ENCODE measurements around the gene SCIN.

Gene SCIN

GRCh38 chr7:12582362-12582761 is 11.8 kb downstream of the SCIN start:
- peaks cover 18% of the 10 kb centered on the region for H3K27me3 Mint-ChIP-seq (ENCODE audit: low read depth)

GRCh38 chr7:12583176-12583575 is 12.7 kb downstream of the SCIN start:
- Mint-ChIP-seq H3K4me1 (ENCODE audit: low read depth) (no peaks in the 10 kb centered on the region), H3K27ac (no peak overlapping the region), H3K36me3 (ENCODE audit: low read depth) (no peaks in the 10 kb centered on the region), H3K27me3 (ENCODE audit: low read depth) (peaks cover 18% of the 10 kb centered on the region), H3K9me3 (no peaks in the 10 kb centered on the region), H3K4me3 (no peak overlapping the region)

More at GRCh38 chr7:12582362-12582761, 11.8 kb downstream of the SCIN start:
- Mint-ChIP-seq H3K4me1 (ENCODE audit: low read depth) (no peaks in the 10 kb centered on the region), H3K36me3 (ENCODE audit: low read depth) (no peaks in the 10 kb centered on the region), H3K9me3 (no peaks in the 10 kb centered on the region), H3K4me3 (no peak overlapping the region), H3K27ac (no peak overlapping the region)

DNA sequence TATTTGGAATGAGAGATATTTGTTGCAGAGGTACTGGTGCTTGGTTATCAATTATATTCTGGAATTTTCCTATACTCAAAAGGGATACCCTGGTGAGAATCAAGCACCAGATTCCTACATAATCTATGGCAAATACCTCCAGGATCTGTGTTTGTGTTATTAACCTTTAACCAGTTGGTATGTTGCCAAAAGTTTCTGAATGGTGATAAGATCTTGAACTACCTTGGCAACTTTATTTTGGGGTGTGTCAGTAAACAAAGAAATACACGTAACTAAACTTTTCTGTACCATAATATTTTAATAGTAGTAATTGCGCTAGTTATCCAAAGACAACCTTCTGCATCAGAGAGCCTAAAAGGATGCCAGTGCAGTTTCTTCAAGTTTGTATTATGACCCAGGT is 13.4 kb downstream of the SCIN start:
- no peaks in the 10 kb centered on the region for H3K9me3 Mint-ChIP-seq
- H3K27me3 Mint-ChIP-seq (ENCODE audit: low read depth) = peaks cover 16% of the 10 kb centered on the region
- no peaks in the 10 kb centered on the region for H3K4me1 Mint-ChIP-seq (ENCODE audit: low read depth)
- no peaks in the 10 kb centered on the region for H3K36me3 Mint-ChIP-seq (ENCODE audit: low read depth)
- H3K27ac Mint-ChIP-seq = no peak overlapping the region
- no peak overlapping the region for H3K4me3 Mint-ChIP-seq

DNA sequence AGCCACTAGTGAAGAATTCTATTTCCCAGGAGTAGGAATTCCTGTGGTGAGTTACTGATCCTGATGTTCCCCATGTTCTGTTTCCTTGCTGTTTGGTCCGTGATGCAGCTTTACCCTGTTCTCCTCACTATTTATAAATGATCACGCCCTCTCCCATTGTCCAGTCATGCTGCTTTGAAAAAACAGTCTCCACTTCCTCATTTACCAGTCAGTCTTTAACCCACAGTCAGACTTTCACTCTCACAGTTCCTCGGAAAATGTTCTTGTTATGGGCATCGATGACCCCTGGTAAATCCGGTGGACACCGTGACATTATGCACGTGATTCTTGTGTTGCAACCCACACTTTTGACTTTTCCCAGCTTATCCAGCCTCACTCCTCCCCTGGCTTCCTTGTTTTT is 14.4 kb downstream of the SCIN start:
- Mint-ChIP-seq H3K9me3 (no peaks in the 10 kb centered on the region), H3K4me1 (ENCODE audit: low read depth) (no peaks in the 10 kb centered on the region), H3K27me3 (ENCODE audit: low read depth) (peaks cover 14% of the 10 kb centered on the region), H3K36me3 (ENCODE audit: low read depth) (no peaks in the 10 kb centered on the region), H3K4me3 (no peak overlapping the region), H3K27ac (no peak overlapping the region)

DNA sequence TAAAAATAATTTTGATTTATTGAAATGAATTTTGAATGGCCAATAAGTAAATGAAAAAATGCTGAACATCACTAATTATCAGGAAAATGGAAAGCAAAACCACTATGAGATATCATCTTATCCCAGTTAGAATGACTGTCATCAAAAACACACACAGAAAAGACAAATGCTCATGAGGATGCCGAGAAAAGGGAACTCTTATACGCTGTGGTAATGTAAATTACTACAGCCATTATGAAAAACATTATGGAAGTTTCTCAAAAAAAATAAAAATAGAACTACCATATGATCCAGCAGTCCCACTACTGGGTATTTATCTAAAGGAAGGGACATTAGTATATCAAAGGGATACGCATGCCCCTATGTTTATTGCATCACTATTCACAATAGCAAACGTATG is 15.8 kb downstream of the SCIN start:
- Mint-ChIP-seq H3K4me1 (ENCODE audit: low read depth) (no peaks in the 10 kb centered on the region), H3K36me3 (ENCODE audit: low read depth) (no peaks in the 10 kb centered on the region), H3K27me3 (ENCODE audit: low read depth) (peaks cover 14% of the 10 kb centered on the region), H3K27ac (no peak overlapping the region), H3K9me3 (no peaks in the 10 kb centered on the region), H3K4me3 (no peak overlapping the region)

- Mint-ChIP-seq H3K27me3 (ENCODE audit: low read depth) (peaks cover 14% of the 10 kb centered on the region), H3K4me3 (no peak overlapping the region), H3K27ac (no peak overlapping the region)
Measured at GRCh38 chr7:12588259-12588904, 17.9 kb downstream of the SCIN start.

DNA sequence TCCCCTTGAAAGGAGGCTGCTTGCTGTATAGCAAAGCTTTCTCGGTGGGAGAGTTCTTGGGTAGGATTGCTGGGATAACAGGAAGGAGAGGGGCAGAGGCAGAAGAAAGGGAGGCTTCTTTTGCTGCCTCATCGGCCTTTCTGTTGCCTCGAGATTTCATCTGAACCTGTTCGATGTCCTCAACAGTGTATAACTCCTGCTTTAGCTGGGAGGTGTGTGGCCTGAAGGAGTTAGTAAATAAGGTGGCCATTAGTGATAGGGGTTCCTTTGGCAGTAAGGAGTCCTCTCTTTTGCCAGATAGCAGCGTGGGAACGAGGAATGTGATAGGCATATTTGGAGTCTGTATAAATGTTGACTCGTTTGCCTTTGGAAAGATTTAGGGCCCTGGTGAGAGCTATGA is 20.0 kb downstream of the SCIN start:
- Mint-ChIP-seq H3K36me3 (ENCODE audit: low read depth) (no peaks in the 10 kb centered on the region), H3K27me3 (ENCODE audit: low read depth) (peaks cover 6% of the 10 kb centered on the region), H3K4me3 (no peak overlapping the region), H3K4me1 (ENCODE audit: low read depth) (no peaks in the 10 kb centered on the region), H3K27ac (no peak overlapping the region), H3K9me3 (no peaks in the 10 kb centered on the region)

More at GRCh38 chr7:12588259-12588904, 17.9 kb downstream of the SCIN start:
- Mint-ChIP-seq H3K4me1 (ENCODE audit: low read depth) (no peaks in the 10 kb centered on the region), H3K36me3 (ENCODE audit: low read depth) (no peaks in the 10 kb centered on the region), H3K9me3 (no peaks in the 10 kb centered on the region)

- no peaks in the 10 kb centered on the region for H3K9me3 Mint-ChIP-seq
- H3K4me3 Mint-ChIP-seq = no peak overlapping the region
- H3K36me3 Mint-ChIP-seq (ENCODE audit: low read depth) = no peaks in the 10 kb centered on the region
- no peaks in the 10 kb centered on the region for H3K4me1 Mint-ChIP-seq (ENCODE audit: low read depth)
- no peak overlapping the region for H3K27ac Mint-ChIP-seq
- H3K27me3 Mint-ChIP-seq (ENCODE audit: low read depth) = peaks cover 1% of the 10 kb centered on the region
Measured at GRCh38 chr7:12594122-12594897, 23.8 kb downstream of the SCIN start.

GRCh38 chr7:12595148-12595547 is 24.6 kb downstream of the SCIN start:
- H3K9me3 Mint-ChIP-seq = no peaks in the 10 kb centered on the region
- H3K4me1 Mint-ChIP-seq (ENCODE audit: low read depth) = no peaks in the 10 kb centered on the region
- H3K4me3 Mint-ChIP-seq = no peak overlapping the region
- no peaks in the 10 kb centered on the region for H3K36me3 Mint-ChIP-seq (ENCODE audit: low read depth)
- peaks cover 6% of the 10 kb centered on the region for H3K27me3 Mint-ChIP-seq (ENCODE audit: low read depth)
- no peak overlapping the region for H3K27ac Mint-ChIP-seq

GRCh38 chr7:12596225-12596790 is 25.8 kb downstream of the SCIN start:
- no peak overlapping the region for H3K27ac Mint-ChIP-seq
- peaks cover 6% of the 10 kb centered on the region for H3K27me3 Mint-ChIP-seq (ENCODE audit: low read depth)
- no peaks in the 10 kb centered on the region for H3K9me3 Mint-ChIP-seq
- no peak overlapping the region for H3K4me3 Mint-ChIP-seq
- H3K4me1 Mint-ChIP-seq (ENCODE audit: low read depth) = no peaks in the 10 kb centered on the region
- H3K36me3 Mint-ChIP-seq (ENCODE audit: low read depth) = no peaks in the 10 kb centered on the region

DNA sequence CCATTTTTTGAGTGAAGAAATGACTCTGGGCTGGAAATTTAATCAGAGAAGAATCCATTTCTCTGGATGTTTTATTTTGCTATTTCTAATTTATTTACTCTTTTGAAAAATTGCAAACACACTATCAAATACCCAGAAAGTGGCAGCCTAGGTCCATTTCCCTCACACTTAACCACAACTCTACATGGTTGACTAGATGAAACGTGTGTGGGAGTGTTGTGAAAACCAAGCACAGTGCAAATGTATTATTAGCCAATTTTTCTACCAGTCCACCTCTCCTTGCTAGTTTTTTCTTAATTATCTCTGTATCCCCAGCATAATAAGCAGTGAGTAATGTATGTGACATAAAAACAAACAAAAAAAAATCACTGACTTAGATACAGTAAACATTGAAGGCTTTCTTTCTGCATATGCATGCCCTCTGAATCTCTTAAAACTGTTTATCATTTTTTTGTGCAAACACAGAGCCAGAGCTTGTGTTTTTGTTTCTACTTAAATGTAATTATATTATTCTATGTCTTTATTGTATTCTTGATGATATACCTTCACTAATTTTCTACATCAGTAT is 30.9 kb downstream of the SCIN start:
- Mint-ChIP-seq H3K27me3 (ENCODE audit: low read depth) (peaks cover 6% of the 10 kb centered on the region), H3K27ac (no peak overlapping the region), H3K9me3 (peaks cover 6% of the 10 kb centered on the region), H3K4me1 (ENCODE audit: low read depth) (no peaks in the 10 kb centered on the region), H3K36me3 (ENCODE audit: low read depth) (no peaks in the 10 kb centered on the region), H3K4me3 (no peak overlapping the region)

DNA sequence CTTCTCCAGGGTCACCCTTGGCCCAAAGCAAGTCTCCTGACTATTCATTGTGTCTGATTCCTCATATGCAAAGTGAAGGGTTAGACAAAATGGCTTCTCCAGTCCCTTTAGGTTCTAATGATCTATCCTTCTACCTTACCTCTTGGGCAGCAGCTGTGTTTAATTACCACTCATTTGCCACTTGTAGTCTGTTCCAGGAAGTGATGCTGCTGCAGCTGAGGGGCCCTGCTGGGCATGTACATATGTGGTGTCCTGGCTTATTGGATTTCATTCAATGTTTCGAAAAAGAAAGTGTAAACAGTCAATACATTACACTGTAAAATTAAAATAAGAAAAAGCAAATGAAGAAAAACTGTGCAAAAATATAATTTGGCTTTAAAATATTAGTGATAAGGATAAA is 36.6 kb downstream of the SCIN start:
- Mint-ChIP-seq H3K27me3 (ENCODE audit: low read depth) (peaks cover 3% of the 10 kb centered on the region), H3K36me3 (ENCODE audit: low read depth) (no peaks in the 10 kb centered on the region), H3K4me1 (ENCODE audit: low read depth) (no peaks in the 10 kb centered on the region), H3K27ac (no peak overlapping the region), H3K4me3 (no peak overlapping the region), H3K9me3 (peaks cover 2% of the 10 kb centered on the region)

GRCh38 chr7:12609561-12609960 is 39.0 kb downstream of the SCIN start:
- Mint-ChIP-seq H3K36me3 (ENCODE audit: low read depth) (no peaks in the 10 kb centered on the region), H3K27ac (no peak overlapping the region), H3K4me3 (no peak overlapping the region), H3K4me1 (ENCODE audit: low read depth) (no peaks in the 10 kb centered on the region), H3K9me3 (no peaks in the 10 kb centered on the region), H3K27me3 (ENCODE audit: low read depth) (peaks cover 10% of the 10 kb centered on the region)

GRCh38 chr7:12610899-12611298 is 40.4 kb downstream of the SCIN start:
- Mint-ChIP-seq H3K4me1 (ENCODE audit: low read depth) (no peaks in the 10 kb centered on the region), H3K36me3 (ENCODE audit: low read depth) (no peaks in the 10 kb centered on the region), H3K27me3 (ENCODE audit: low read depth) (peaks cover 10% of the 10 kb centered on the region), H3K4me3 (no peak overlapping the region), H3K27ac (no peak overlapping the region), H3K9me3 (no peaks in the 10 kb centered on the region)

GRCh38 chr7:12612622-12613021 is 42.1 kb downstream of the SCIN start:
- no peaks in the 10 kb centered on the region for H3K36me3 Mint-ChIP-seq (ENCODE audit: low read depth)
- H3K4me3 Mint-ChIP-seq = no peak overlapping the region
- no peak overlapping the region for H3K27ac Mint-ChIP-seq
- peaks cover 10% of the 10 kb centered on the region for H3K27me3 Mint-ChIP-seq (ENCODE audit: low read depth)
- no peaks in the 10 kb centered on the region for H3K9me3 Mint-ChIP-seq
- H3K4me1 Mint-ChIP-seq (ENCODE audit: low read depth) = no peaks in the 10 kb centered on the region

Measured in T-helper 1 cell treated with Interleukin-12 subunit alpha and Interleukin-12 subunit beta and Interleukin-4 antibody, amounts not matched to agents 30 μg/mL and 1 μg/mL, for 36 hours (primary cell).